PC-9 (cell line): ENCODE results near the gene TNFRSF4.

Experiments used
- EZH2 ChIP-seq: fragments of 200-600 bp; sonication (generic); IDR thresholded peaks from 2 replicates; pipeline ENCODE4 v1.8.0; 2017; ENCODE audit warnings: antibody characterized with exemption, low read depth
- TF ChIP-seq, protein P1 (sequence below): fragments of 200-600 bp; sonication (generic); conservative IDR thresholded peaks from 2 replicates; pipeline ENCODE4 v1.6.1; 2017; ENCODE audit warnings: mixed run types, antibody characterized with exemption, mild to moderate bottlenecking, moderate library complexity

DNA sequence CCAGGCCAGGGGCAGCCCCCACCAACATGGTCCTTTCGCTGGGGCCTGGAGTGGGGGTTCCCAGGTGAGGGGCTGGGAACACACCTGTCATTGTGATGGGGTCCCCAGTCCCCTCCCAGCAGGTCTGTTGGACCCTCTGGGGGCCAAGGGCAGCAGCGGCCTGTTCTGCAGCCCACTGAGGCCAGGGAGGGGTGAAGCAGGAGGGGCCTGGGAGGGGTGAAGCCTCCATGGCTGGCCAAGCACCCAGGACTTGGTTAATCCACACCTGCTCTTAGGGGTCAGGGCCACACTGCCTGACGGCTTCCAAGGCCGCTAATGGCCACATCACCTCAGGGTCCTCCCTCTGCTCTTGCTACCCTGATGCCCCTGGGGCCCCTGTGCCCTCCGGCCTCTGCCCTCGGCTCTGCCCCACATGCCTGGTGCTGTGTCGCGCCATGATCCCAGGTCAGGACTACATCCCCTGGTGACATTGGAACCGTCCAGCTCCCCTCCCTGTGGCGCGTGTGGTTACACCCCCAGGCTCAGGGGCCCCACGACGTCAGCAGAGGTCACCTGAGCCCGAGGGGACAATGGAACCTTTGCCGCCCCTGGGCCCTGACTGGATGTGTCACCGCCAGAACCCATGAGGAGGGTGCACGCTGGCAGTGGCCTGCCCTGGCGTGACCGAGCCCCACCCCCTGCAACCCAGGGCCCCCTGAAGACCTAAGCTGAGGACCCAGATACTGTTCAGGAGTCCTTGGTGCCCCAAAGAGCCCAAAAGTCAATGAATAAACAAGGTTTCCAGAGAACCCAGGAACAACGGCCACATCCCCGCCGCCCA lies 14.6 kb downstream of the TNFRSF4 start:
- TF ChIP-seq, protein P1, sequence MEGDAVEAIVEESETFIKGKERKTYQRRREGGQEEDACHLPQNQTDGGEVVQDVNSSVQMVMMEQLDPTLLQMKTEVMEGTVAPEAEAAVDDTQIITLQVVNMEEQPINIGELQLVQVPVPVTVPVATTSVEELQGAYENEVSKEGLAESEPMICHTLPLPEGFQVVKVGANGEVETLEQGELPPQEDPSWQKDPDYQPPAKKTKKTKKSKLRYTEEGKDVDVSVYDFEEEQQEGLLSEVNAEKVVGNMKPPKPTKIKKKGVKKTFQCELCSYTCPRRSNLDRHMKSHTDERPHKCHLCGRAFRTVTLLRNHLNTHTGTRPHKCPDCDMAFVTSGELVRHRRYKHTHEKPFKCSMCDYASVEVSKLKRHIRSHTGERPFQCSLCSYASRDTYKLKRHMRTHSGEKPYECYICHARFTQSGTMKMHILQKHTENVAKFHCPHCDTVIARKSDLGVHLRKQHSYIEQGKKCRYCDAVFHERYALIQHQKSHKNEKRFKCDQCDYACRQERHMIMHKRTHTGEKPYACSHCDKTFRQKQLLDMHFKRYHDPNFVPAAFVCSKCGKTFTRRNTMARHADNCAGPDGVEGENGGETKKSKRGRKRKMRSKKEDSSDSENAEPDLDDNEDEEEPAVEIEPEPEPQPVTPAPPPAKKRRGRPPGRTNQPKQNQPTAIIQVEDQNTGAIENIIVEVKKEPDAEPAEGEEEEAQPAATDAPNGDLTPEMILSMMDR: no peak
- no peak for TF ChIP-seq EZH2
